GM12892 (cell line): Measurements from ENCODE around the gene HIVEP3.

Experiments used
- POLR2A ChIP-seq: IDR thresholded peaks from 2 replicates; pipeline ENCODE4 v1.6.1; 2011; ENCODE audit warnings: low read depth, low read length, control low read depth
- POLR2AphosphoS5 ChIP-seq: IDR thresholded peaks from 2 replicates; pipeline ENCODE4 v1.6.1; 2011; ENCODE audit warnings: low read depth, low read length, control low read depth

- TF ChIP-seq POLR2A (no peak), POLR2AphosphoS5 (no peak)
Measured at GRCh38 chr1:41700581-41700980, 218.1 kb downstream of the HIVEP3 start.
